ENCODE data around the gene NAGK. TPM values are rescaled to one million over a fixed set of nuclear protein-coding genes. Genes with fewer than 3 reads are reported as not detected.
A peak's percentile ranks its signal among the peaks of the same experiment; 100 is the strongest.
"Not testable (repeated sequence)": the region's sequence is repeated elsewhere in the genome, so short reads cannot be mapped to it uniquely, and the experiment has no call there.

The NAGK gene
- total RNA-seq, result 110 TPM

DNA sequence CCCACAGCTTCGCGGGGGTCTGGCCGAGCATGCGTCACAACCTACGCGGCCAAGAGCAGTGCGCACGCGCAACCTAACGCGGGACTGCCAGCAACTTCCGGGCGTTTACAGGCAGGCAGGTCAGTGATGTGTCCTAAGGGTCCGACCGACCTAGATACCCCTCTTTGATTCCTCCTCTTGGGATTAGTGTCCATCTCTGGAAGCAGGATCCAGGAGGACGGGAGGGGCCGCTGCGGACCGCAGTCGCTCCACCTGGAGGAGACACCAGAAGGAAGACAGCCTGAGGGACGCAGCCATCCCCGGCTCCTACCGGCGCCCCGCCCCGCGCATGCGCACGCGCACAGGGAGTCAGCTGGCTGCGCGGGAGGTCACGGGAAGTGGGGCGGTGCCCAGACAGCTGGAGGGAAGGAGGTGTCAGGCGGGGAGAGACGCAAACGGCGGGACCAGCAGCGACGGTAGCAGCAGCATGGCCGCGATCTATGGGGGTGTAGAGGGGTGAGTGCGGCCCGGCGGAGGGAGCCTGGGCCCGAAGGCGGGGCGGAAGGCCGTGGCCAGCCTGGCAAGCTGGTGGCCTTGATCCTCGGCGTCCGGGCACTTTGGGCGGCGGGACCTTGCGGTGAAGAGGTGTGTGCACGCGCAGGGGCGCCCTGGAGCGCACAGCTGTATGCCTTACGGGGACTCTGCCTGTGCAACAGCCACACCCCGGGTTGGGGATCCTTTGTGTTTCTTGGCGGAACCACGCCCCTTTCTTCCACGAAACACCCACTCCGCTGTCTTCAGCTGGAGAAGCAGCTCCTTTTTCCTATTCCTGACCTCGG, at the start of gene NAGK:
Gene NAGK, plus strand, starts transcription at position 431 of the 818 bp plus-strand sequence. Its CDS starts 36 bp downstream, at position 467.
- peak; percentile 98 for DNase-seq (ENCODE audit: extremely low spot score in 2 of 2)
- no peaks in the 10 kb centered on the region for H3K27me3 ChIP-seq
- TF ChIP-seq POLR2AphosphoS5 (IDR thresholded peaks at IDR 0.05; ENCODE audit: insufficient read depth in 1 of 2, low read depth in 1 of 2) (peak; percentile 99 to 100), POLR2A (IDR thresholded peaks at IDR 0.05) (peak; percentile 38 to 100)
- TF ChIP-seq, protein P1, sequence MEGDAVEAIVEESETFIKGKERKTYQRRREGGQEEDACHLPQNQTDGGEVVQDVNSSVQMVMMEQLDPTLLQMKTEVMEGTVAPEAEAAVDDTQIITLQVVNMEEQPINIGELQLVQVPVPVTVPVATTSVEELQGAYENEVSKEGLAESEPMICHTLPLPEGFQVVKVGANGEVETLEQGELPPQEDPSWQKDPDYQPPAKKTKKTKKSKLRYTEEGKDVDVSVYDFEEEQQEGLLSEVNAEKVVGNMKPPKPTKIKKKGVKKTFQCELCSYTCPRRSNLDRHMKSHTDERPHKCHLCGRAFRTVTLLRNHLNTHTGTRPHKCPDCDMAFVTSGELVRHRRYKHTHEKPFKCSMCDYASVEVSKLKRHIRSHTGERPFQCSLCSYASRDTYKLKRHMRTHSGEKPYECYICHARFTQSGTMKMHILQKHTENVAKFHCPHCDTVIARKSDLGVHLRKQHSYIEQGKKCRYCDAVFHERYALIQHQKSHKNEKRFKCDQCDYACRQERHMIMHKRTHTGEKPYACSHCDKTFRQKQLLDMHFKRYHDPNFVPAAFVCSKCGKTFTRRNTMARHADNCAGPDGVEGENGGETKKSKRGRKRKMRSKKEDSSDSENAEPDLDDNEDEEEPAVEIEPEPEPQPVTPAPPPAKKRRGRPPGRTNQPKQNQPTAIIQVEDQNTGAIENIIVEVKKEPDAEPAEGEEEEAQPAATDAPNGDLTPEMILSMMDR (IDR thresholded peaks at IDR 0.05), result peak in 1 of 3 experiments; percentile 20
- intact Hi-C loops (cut with DNase I), result no loop called here
- H3K36me3 ChIP-seq, result peaks cover 0 to 9% of the 10 kb centered on the region in 2 donors
- peaks cover 58% of the 10 kb centered on the region for H3K4me1 ChIP-seq
- H3K9me3 ChIP-seq, result no peaks in the 10 kb centered on the region
- peak within 1 kb of the TSS; percentile 66 to 93 for H3K4me3 ChIP-seq
- peak within 1 kb of the TSS; percentile 93 for H3K27ac ChIP-seq

DNA sequence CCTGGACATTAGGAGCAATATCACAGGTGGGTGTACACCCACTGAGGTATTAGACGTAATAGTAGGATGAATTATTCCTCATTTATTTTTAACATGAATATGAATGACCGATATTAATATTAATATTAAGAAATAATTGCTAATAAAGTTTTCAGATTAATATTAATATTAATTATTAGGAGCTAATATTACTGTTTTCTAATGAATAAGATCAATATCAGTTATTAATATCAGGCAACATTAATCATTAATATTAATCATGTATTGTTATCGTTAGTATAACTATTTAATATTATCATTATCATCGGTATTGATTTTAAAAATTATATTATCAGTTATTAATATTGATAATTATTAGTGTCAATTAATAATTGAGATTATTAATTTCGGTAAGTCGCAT, 48.5 kb upstream of the NAGK start:
- H3K27ac ChIP-seq; H3K9me3 ChIP-seq; H3K4me3 ChIP-seq; DNase-seq (ENCODE audit: extremely low spot score in 2 of 2); H3K36me3 ChIP-seq; H3K4me1 ChIP-seq; intact Hi-C loops (cut with DNase I); H3K27me3 ChIP-seq: not testable (repeated sequence)

DNA sequence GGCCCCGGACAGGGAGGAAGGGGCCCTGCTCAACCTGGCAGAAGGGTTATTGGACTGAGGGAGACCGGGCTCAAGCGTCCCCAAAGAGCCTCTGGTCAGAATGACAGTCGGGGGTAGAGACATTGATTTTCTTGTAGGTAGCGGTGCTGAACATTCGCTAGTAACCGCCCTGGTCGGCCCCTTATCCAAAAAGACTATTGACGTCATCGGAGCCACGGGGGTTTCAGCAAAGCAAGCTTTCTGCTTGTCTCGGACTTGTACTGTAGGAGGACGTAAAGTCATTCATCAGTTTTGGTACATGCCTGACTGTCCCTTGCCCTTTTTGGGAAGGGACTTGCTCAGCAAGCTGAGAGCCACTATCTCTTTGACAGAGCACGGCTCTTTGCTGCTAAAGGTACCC, 47.1 kb upstream of the NAGK start:
- H3K9me3 ChIP-seq; H3K4me1 ChIP-seq; H3K4me3 ChIP-seq; H3K27ac ChIP-seq; DNase-seq (ENCODE audit: extremely low spot score in 2 of 2); H3K36me3 ChIP-seq; intact Hi-C loops (cut with DNase I); H3K27me3 ChIP-seq: not testable (repeated sequence)

DNA sequence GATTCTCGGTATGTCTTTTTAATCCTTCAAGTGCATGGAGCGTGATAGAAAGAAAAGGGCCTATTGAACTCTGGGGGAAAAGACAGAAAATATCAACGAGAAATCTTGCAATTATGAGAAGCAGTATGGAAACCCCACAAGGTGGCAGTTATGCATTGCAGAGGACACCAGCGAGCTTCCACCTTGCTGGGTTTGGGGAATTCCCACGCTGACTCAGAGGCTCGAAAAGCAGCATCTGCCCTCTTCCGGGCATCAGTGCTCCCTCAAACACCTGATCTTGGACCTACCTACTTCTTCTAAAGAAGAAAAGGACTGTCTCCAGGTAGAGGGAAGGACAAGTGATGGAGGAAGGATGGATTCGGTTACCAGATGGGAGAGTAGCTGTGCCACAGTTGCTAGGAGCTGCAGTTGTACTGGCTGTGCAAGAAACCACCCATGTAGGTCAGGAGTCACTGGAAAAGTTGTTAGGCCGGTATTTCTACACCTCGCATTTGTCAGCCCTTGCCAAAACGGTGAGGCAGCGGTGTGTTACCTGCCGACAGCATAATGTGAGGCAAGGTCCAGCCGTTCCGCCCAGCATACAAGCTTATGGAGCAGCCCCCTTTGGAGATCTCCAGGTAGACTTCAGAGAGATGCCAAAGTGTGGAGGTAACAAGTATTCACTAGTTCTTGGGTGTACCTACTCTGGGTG, 44.8 kb upstream of the NAGK start:
- H3K9me3 ChIP-seq; H3K36me3 ChIP-seq; H3K27me3 ChIP-seq; DNase-seq (ENCODE audit: extremely low spot score in 2 of 2); intact Hi-C loops (cut with DNase I); H3K4me1 ChIP-seq; H3K27ac ChIP-seq; H3K4me3 ChIP-seq: not testable (repeated sequence)
- peak in 1 of 2 donors; percentile 51 for TF ChIP-seq POLR2AphosphoS5 (IDR thresholded peaks at IDR 0.05; ENCODE audit: insufficient read depth in 1 of 2, low read depth in 1 of 2)
- TF ChIP-seq, protein P1 (IDR thresholded peaks at IDR 0.05), result peak in 1 of 3 experiments; percentile 37

- DNase-seq (ENCODE audit: extremely low spot score in 2 of 2), result not testable (repeated sequence)
Measured at GRCh38 chr2:71036296-71036695, 32.2 kb upstream of the NAGK start.

DNA sequence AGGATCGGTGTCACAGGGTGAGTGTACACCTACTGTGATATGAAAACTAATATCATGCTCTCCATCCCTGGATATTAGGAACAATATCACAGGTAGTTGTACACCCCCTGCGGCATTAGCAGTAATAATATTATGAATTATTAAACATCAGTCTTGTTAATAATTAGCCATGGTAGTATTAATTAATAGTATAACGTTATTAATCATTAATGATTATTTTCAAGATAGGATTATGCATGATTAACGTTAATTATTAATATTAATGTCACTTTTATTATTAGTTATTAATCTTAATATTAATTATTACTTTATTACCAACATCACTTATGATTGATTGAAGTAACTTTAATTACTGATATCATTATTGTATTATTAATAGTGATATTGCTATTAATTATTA, 26.2 kb upstream of the NAGK start:
- Histone ChIP-seq H3K27ac (no peak overlapping the region), H3K27me3 (no peaks in the 10 kb centered on the region), H3K9me3 (no peaks in the 10 kb centered on the region), H3K36me3 (no peaks in the 10 kb centered on the region), H3K4me1 (no peaks in the 10 kb centered on the region), H3K4me3 (no peak overlapping the region)
- no peak for DNase-seq (ENCODE audit: extremely low spot score in 2 of 2)
- TF ChIP-seq, protein P1 (IDR thresholded peaks at IDR 0.05), result no peak
- TF ChIP-seq POLR2A (IDR thresholded peaks at IDR 0.05) (no peak), POLR2AphosphoS5 (IDR thresholded peaks at IDR 0.05; ENCODE audit: insufficient read depth in 1 of 2, low read depth in 1 of 2) (no peak)
- intact Hi-C loops (cut with DNase I), result no loop called here

More at GRCh38 chr2:71036296-71036695, 32.2 kb upstream of the NAGK start:
- H3K27me3 ChIP-seq; H3K4me1 ChIP-seq; H3K36me3 ChIP-seq; H3K27ac ChIP-seq; H3K9me3 ChIP-seq; intact Hi-C loops (cut with DNase I); H3K4me3 ChIP-seq: not testable (repeated sequence)

All from vagina (tissue), 2 donors.